K562 (cell line): Measurements from ENCODE around the gene CRELD2. TPM values are rescaled to one million over a fixed set of nuclear protein-coding genes. Genes with fewer than 3 reads are reported as not detected.

Experiments
- ATAC-seq: fragments of 200-7000 bp; cut with Tn5 transposase; 3 replicates; pipeline ENCODE4 v1.9.1; 2020; ENCODE audit warnings: moderate library complexity
- BruUV-seq: library from RNA; stranded (reverse); fragments of 400-500 nt; replicated peaks from 2 replicates; lab custom pipeline; 2021; lab: Mats Ljungman, UMichigan
- CTCF ChIA-PET: fragments of 300-600 bp; formaldehyde crosslinking; extraction: SDS; loops from one replicate; lab custom pipeline; 2021; ENCODE audit warnings: low intra/inter-chr PET ratio; lab: Yijun Ruan, JAX
- POLR2A ChIA-PET: fragments of 300-600, 350-650 bp; sonication (Branson Sonifier 250); formaldehyde crosslinking; extraction: SDS; loops from one replicate; lab custom pipeline; 2021; ENCODE audit warnings: antibody characterized with exemption, inconsistent platforms; lab: Yijun Ruan, JAX
- DNase-seq, 4 experiments: peaks; one replicate each; pipeline versions ENCODE4 v3.0.0 to v3.0.0-alpha.2; 2011 to 2018; ENCODE audit warnings: low spot score in 3 of 4, mixed read lengths in 3 of 4; ENCODE audit errors: extremely low read depth in 1 of 4
- FAIRE-seq: peaks from 2 replicates; lab custom pipeline; 2011; peaks lifted over from hg19 to GRCh38; lab: Jason Lieb, UNC
- H2AFZ ChIP-seq: 2 replicates; pipeline ENCODE4 v1.6.0; 2011; ENCODE audit warnings: low read depth, low read length, control low read depth, inconsistent platforms
- H3K27ac ChIP-seq: fragments of 200-600 bp; 3 replicates; pipeline ENCODE4 v1.8.0; 2011; ENCODE audit warnings: low read depth, mild to moderate bottlenecking, control low read depth, inconsistent platforms, low read length, moderate library complexity, mixed read lengths; ENCODE audit errors: extremely low read depth
- H3K27me3 ChIP-seq, 2 experiments: fragments of 300-600 bp in 1 of 2; 2 replicates in 1 of 2; 3 replicates in 1 of 2; pipeline versions ENCODE4 v1.6.0 to v1.8.0; 2011; ENCODE audit warnings: inconsistent platforms in 2 of 2, low read length in 2 of 2, mild to moderate bottlenecking in 1 of 2, mixed read lengths in 1 of 2, moderate library complexity in 1 of 2; ENCODE audit not compliant: control insufficient read depth in 2 of 2, insufficient read depth in 2 of 2
- H3K36me3 ChIP-seq: fragments of 300-600 bp; 3 replicates; pipeline ENCODE4 v1.8.0; 2011; ENCODE audit warnings: mild to moderate bottlenecking, low read length, inconsistent platforms; ENCODE audit not compliant: control insufficient read depth, insufficient read depth
- H3K4me1 ChIP-seq, 2 experiments: fragments of 200-600 bp in 1 of 2; replicated peaks in 1 of 2; 2 replicates in 1 of 2; 3 replicates in 1 of 2; pipeline versions ENCODE4 v1.5.1 to v1.8.0; 2011; ENCODE audit warnings: inconsistent platforms in 2 of 2, low read length in 2 of 2, mild to moderate bottlenecking in 1 of 2, mixed read lengths in 1 of 2, moderate library complexity in 1 of 2; ENCODE audit not compliant: control insufficient read depth in 2 of 2, insufficient read depth in 2 of 2
- H3K4me2 ChIP-seq: 2 replicates; pipeline ENCODE4 v1.6.1; 2011; ENCODE audit warnings: low read length, control low read depth, inconsistent platforms, mixed read lengths; ENCODE audit not compliant: insufficient read depth
- H3K4me3 ChIP-seq: fragments of 200-600 bp; sonication (generic), shearing (Covaris generic); 2 replicates; pipeline ENCODE4 v1.5.1; 2016; ENCODE audit warnings: control low read depth, inconsistent platforms
- H3K79me2 ChIP-seq: fragments of 200-600 bp; 3 replicates; pipeline ENCODE4 v1.8.0; 2011; ENCODE audit warnings: low read length, inconsistent platforms; ENCODE audit not compliant: control insufficient read depth, insufficient read depth
- H3K9ac ChIP-seq, 2 experiments: 2 replicates each; pipeline versions ENCODE4 v1.6.0 to v1.6.1; 2011; ENCODE audit warnings: low read depth in 2 of 2, low read length in 2 of 2, control low read depth in 1 of 2, inconsistent platforms in 1 of 2, mild to moderate bottlenecking in 1 of 2, mixed read lengths in 1 of 2; ENCODE audit not compliant: insufficient read depth in 1 of 2
- H3K9me1 ChIP-seq: one replicate; pipeline ENCODE4 v1.6.0; 2011; ENCODE audit warnings: inconsistent platforms, mild to moderate bottlenecking, low read length, moderate library complexity; ENCODE audit not compliant: control insufficient read depth, insufficient read depth
- H3K9me3 ChIP-seq: replicated peaks from 2 replicates; pipeline ENCODE4 v1.5.1; 2011; ENCODE audit warnings: low read depth, low read length, inconsistent platforms; ENCODE audit not compliant: control insufficient read depth, insufficient read depth
- H4K20me1 ChIP-seq: replicated peaks from 2 replicates; pipeline ENCODE4 v1.6.1; 2011; ENCODE audit warnings: low read length, inconsistent platforms, mixed read lengths; ENCODE audit not compliant: control insufficient read depth, insufficient read depth
- FOSL1 ChIP-seq: fragments of 200-800 bp; sonication (Bioruptor generic); conservative IDR thresholded peaks from 2 replicates; pipeline ENCODE4 v1.6.1; 2016; ENCODE audit warnings: missing genetic modification characterization, missing compliant biosample characterization
- THRAP3 ChIP-seq: fragments of 450-650 bp; IDR thresholded peaks from 2 replicates; pipeline ENCODE4 v1.6.1; 2016; ENCODE audit warnings: mild to moderate bottlenecking, inconsistent platforms, borderline replicate concordance
- WGBS: fragments of 100-300 bp; shearing (Covaris generic); methylation state at CpG from one replicate; pipeline ENCODE4 v1.1.6; 2016; ENCODE audit warnings: low coverage, mixed read lengths; ENCODE audit not compliant: insufficient coverage; ENCODE audit errors: missing lambda C conversion rate; 5-methylcytosine and 5-hydroxymethylcytosine counted together
- in situ Hi-C: fragments of 300-500 bp; cut with MboI; formaldehyde crosslinking; loops from 4 replicates; pipeline ENCODE4 v1.15.0; 2018; ENCODE audit warnings: inconsistent platforms, mixed read lengths
- intact Hi-C: fragments of 100-400 bp; cut with micrococcal nuclease; formaldehyde crosslinking; loops from 2 replicates; pipeline ENCODE4 v1.14.2; 2022
- polyA plus RNA-seq, 8 experiments: library from polyadenylated mRNA; depleted of rRNA in 4 of 8; stranded (reverse) in 5 of 8; unstranded in 3 of 8; fragments of >200 nt; fragmentation: Nextera tagmentation in 2 of 8; fragmentation: Illumina TruSeq in 1 of 8; extraction: Ambion mirVana in 2 of 8; extraction: Trizol in 1 of 8; gene quantifications; 2 replicates each; pipeline versions ENCODE4 v1.2.1 to v1.2.3, GENCODE V29; 2011 to 2014; ENCODE audit warnings: inconsistent platforms in 1 of 8, missing spikeins in 1 of 8
- total RNA-seq, 7 experiments: library from RNA; depleted of rRNA in 6 of 7; stranded (reverse); fragments of >200 nt in 6 of 7; fragmentation: Illumina TruSeq in 2 of 7; extraction: Trizol in 2 of 7; gene quantifications; 2 replicates each; pipeline versions ENCODE4 v1.2.1 to v1.2.3, GENCODE V29; 2011 to 2021; ENCODE audit warnings: low replicate concordance in 1 of 7
- TF ChIP-seq, protein P1 (sequence below): fragments of 250-450 bp; sonication (Bioruptor Pico); IDR thresholded peaks from 2 replicates; pipeline ENCODE4 v1.5.0; 2021; ENCODE audit warnings: mild to moderate bottlenecking, borderline replicate concordance

Gene CRELD2
- total and polyA plus RNA-seq, 9 of the 15 experiments (the other 6 are each of a cell fraction or from before 2014, with no cell fraction given), result 0.96 to 25.3 (median 8.8) TPM

DNA sequence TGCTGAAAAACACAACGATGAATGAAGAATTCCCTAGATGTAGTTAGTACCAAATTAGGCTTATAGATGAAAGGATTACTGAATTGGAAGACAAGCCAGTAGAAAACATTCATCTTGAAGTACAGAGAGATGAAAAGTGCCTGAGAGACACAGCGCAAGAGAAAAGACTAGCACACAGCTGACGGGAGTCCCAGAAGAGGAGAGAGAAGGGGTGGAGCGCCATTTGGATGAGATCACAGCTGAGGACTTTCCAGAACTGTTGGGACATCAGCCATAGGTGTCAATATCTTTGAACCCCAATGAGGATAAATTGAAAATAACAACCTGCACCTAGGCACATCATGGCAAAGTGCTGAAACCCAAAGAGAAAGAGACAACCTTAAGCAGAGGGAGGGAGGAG lies 25.4 kb upstream of the CRELD2 start:
- ChIA-PET CTCF (no interaction called here), POLR2A (no interaction called here)
- Histone ChIP-seq H3K4me2 (no peak overlapping the region), H3K4me3 (no peak overlapping the region), H3K27ac (no peak overlapping the region), H3K27me3 (no peaks in the 10 kb centered on the region), H3K9me3 (peaks cover 7% of the 10 kb centered on the region), H4K20me1 (no peaks in the 10 kb centered on the region), H3K36me3 (peaks cover 10% of the 10 kb centered on the region; the same call in 1 of the 3 replicates), H3K9me1 (no peaks in the 10 kb centered on the region), H2AFZ (no peak overlapping the region), H3K79me2 (no peaks in the 10 kb centered on the region; the same call in 2 of the 3 replicates), H3K9ac (no peak overlapping the region), H3K4me1 (peaks cover 3 to 4% of the 10 kb centered on the region in 2 experiments; a peak in 3 of 5 replicates)
- 87% methylated on average over 4 of the region's 4 CpGs for WGBS
- no TSS peak for BruUV-seq
- no peak for DNase-seq
- no peak for ATAC-seq
- no peak for FAIRE-seq
- in situ Hi-C loops (no loop called here), intact Hi-C loops (no loop called here)
- TF ChIP-seq, protein P1, sequence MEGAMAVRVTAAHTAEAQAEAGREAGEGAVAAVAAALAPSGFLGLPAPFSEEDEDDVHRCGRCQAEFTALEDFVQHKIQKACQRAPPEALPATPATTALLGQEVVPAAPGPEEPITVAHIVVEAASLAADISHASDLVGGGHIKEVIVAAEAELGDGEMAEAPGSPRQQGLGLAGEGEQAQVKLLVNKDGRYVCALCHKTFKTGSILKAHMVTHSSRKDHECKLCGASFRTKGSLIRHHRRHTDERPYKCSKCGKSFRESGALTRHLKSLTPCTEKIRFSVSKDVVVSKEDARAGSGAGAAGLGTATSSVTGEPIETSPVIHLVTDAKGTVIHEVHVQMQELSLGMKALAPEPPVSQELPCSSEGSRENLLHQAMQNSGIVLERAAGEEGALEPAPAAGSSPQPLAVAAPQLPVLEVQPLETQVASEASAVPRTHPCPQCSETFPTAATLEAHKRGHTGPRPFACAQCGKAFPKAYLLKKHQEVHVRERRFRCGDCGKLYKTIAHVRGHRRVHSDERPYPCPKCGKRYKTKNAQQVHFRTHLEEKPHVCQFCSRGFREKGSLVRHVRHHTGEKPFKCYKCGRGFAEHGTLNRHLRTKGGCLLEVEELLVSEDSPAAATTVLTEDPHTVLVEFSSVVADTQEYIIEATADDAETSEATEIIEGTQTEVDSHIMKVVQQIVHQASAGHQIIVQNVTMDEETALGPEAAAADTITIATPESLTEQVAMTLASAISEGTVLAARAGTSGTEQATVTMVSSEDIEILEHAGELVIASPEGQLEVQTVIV (CRISPR knock-in tag), result no peak
- no peak for TF ChIP-seq THRAP3
- TF ChIP-seq FOSL1 (tag), result no peak
